ENCODE data around the gene TNS1. TPM values are rescaled to one million over a fixed set of nuclear protein-coding genes. Genes with fewer than 3 reads are reported as not detected.

The TNS1 gene
- total and polyA plus RNA-seq, 2 donors (not counting 1 experiment from before 2014, with no cell fraction given) = 0.10 to 0.86 TPM

DNA sequence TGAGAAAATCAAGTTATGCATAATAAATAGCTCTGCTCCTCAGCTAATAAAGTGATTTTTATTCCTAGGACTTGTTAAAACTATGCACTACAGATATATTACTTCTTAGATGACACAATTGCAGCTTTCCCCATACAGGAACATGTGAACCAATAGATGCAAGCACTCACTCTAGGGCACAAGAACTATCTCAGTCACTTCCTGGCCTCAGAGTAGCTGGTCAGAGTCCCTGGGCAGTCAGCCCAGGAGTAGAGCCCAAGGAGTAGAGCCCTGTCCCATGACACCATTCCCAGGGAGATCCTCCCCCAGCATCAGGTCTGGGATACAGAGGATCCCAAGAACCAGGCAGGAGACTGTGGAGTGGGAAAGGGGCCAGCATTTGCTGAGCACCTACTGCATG is 2.7 kb downstream of the TNS1 start:
- Histone ChIP-seq H3K4me3 (ENCODE audit: control extremely low read depth in 1 of 5, extremely low read depth in 1 of 5, insufficient read depth in 1 of 5, low read depth in 2 of 5, low read length in 4 of 5) (no peak overlapping the region), H3K27ac (ENCODE audit: low read length in 2 of 2) (no peak overlapping the region), H3K4me1 (ENCODE audit: control insufficient read depth in 2 of 2, insufficient read depth in 2 of 2, low read length in 2 of 2) (no peaks in the 10 kb centered on the region), H3K79me2 (ENCODE audit: control insufficient read depth, insufficient read depth, low read length) (no peaks in the 10 kb centered on the region), H3K9ac (ENCODE audit: low read length) (no peak overlapping the region), H4K20me1 (ENCODE audit: control insufficient read depth, insufficient read depth, low read length, poor library complexity, severe bottlenecking) (no peaks in the 10 kb centered on the region), H3K4me2 (replicated peaks; ENCODE audit: low read depth, low read length, poor library complexity, severe bottlenecking) (no peak overlapping the region), H3K36me3 (replicated peaks in 1 of 2; ENCODE audit: control extremely low read depth in 1 of 2, control insufficient read depth in 1 of 2, extremely low read depth in 1 of 2, insufficient read depth in 2 of 2, low read length in 1 of 2) (no peaks in the 10 kb centered on the region), H3K27me3 (replicated peaks in 1 of 4; ENCODE audit: control extremely low read depth in 1 of 4, control insufficient read depth in 3 of 4, insufficient read depth in 4 of 4, low read length in 3 of 4) (peaks cover 0 to 3% (median 0%) of the 10 kb centered on the region in 4 experiments), H3K9me3 (ENCODE audit: control extremely low read depth in 1 of 3, control insufficient read depth in 2 of 3, insufficient read depth in 1 of 3, low read length in 2 of 3) (no peaks in the 10 kb centered on the region), H2AFZ (ENCODE audit: insufficient read depth, low read depth, low read length, poor library complexity, severe bottlenecking) (no peak overlapping the region)
- H3K9me3 Mint-ChIP-seq (ENCODE audit: insufficient read depth) = no peaks in the 10 kb centered on the region
- ChIA-PET CTCF (interaction anchor here (2.5 kb wide), 1 partner anchor 211 kb away, joined by 8 read pairs; no protein-coding TSS in a partner anchor), POLR2A (no interaction called here)
- peaks cover 21% of the 10 kb centered on the region for H3K27me3 Mint-ChIP-seq
- TF ChIP-seq EZH2 (IDR thresholded peaks at IDR 0.05; ENCODE audit: borderline replicate concordance, insufficient read depth, low read depth, low read length, poor library complexity, severe bottlenecking) = no peak
- TF ChIP-seq CTCF (IDR thresholded peaks at IDR 0.05) = no peak
- ATAC-seq (ENCODE audit: low read depth) (no peak), DNase-seq (no peak)
- intact Hi-C loops (cut with micrococcal nuclease) = no loop called here
- no peaks in the 10 kb centered on the region for H3K4me1 Mint-ChIP-seq
- H3K27ac Mint-ChIP-seq = no peak overlapping the region
- H3K4me3 Mint-ChIP-seq = no peak overlapping the region

- TF ChIP-seq EZH2 (IDR thresholded peaks at IDR 0.05; ENCODE audit: borderline replicate concordance, insufficient read depth, low read depth, low read length, poor library complexity, severe bottlenecking) (no peak), CTCF (IDR thresholded peaks at IDR 0.05) (no peak)
- Histone ChIP-seq H3K4me2 (replicated peaks; ENCODE audit: low read depth, low read length, poor library complexity, severe bottlenecking) (no peak overlapping the region), H3K4me1 (ENCODE audit: control insufficient read depth in 2 of 2, insufficient read depth in 2 of 2, low read length in 2 of 2) (no peaks in the 10 kb centered on the region), H2AFZ (ENCODE audit: insufficient read depth, low read depth, low read length, poor library complexity, severe bottlenecking) (no peak overlapping the region), H3K9ac (ENCODE audit: low read length) (no peak overlapping the region), H3K4me3 (ENCODE audit: control extremely low read depth in 1 of 5, extremely low read depth in 1 of 5, insufficient read depth in 1 of 5, low read depth in 2 of 5, low read length in 4 of 5) (no peak overlapping the region), H3K27me3 (replicated peaks in 1 of 4; ENCODE audit: control extremely low read depth in 1 of 4, control insufficient read depth in 3 of 4, insufficient read depth in 4 of 4, low read length in 3 of 4) (peaks cover 0 to 3% (median 0%) of the 10 kb centered on the region in 4 experiments), H4K20me1 (ENCODE audit: control insufficient read depth, insufficient read depth, low read length, poor library complexity, severe bottlenecking) (no peaks in the 10 kb centered on the region), H3K9me3 (ENCODE audit: control extremely low read depth in 1 of 3, control insufficient read depth in 2 of 3, insufficient read depth in 1 of 3, low read length in 2 of 3) (no peaks in the 10 kb centered on the region), H3K79me2 (ENCODE audit: control insufficient read depth, insufficient read depth, low read length) (no peaks in the 10 kb centered on the region), H3K36me3 (replicated peaks in 1 of 2; ENCODE audit: control extremely low read depth in 1 of 2, control insufficient read depth in 1 of 2, extremely low read depth in 1 of 2, insufficient read depth in 2 of 2, low read length in 1 of 2) (no peaks in the 10 kb centered on the region), H3K27ac (ENCODE audit: low read length in 2 of 2) (no peak overlapping the region)
- WGBS (ENCODE audit: insufficient coverage) = 86% methylated on average over 4 of the region's 4 CpGs
- Mint-ChIP-seq H3K4me3 (no peak overlapping the region), H3K9me3 (ENCODE audit: insufficient read depth) (no peaks in the 10 kb centered on the region), H3K27ac (no peak overlapping the region), H3K27me3 (peaks cover 21% of the 10 kb centered on the region), H3K4me1 (no peaks in the 10 kb centered on the region)
- ChIA-PET POLR2A (no interaction called here), CTCF (interaction anchor here (1.3 to 2.5 kb wide), 4 partner anchors 12 to 210 kb away, joined by 3 to 8 read pairs (median 4); no protein-coding TSS in a partner anchor)
- no peak for DNase-seq
- intact Hi-C loops (cut with micrococcal nuclease) = no loop called here
- no peak for ATAC-seq (ENCODE audit: low read depth)
Observed at GRCh38 chr2:217999595-217999959, 3.2 kb downstream of the TNS1 start.

All from B cell (primary cell).